PC-9 (cell line): ENCODE results near the gene PLA2R1. TPM values are rescaled to one million over a fixed set of nuclear protein-coding genes. Genes with fewer than 3 reads are reported as not detected.
A peak's percentile ranks its signal among the peaks of the same experiment; 100 is the strongest.

Experiments
- BruUV-seq: library from RNA; stranded (reverse); fragments of 400-500 nt; replicated peaks from 2 replicates; lab custom pipeline; 2021; lab: Mats Ljungman, UMichigan
- CTCF ChIA-PET: fragments of 300-600 bp; sonication (Branson Sonifier 250); formaldehyde crosslinking; loops from one replicate; lab custom pipeline; 2022; ENCODE audit warnings: antibody characterized with exemption; lab: Charles Lee
- POLR2A ChIA-PET: fragments of 300-600 bp; sonication (Branson Sonifier 250); formaldehyde crosslinking; loops from one replicate; lab custom pipeline; 2022; ENCODE audit warnings: antibody characterized with exemption; ENCODE audit not compliant: unreplicated experiment; lab: Charles Lee
- DNase-seq, 2 experiments: peaks; one replicate each; pipeline versions ENCODE4 v3.0.0 to v3.0.0-alpha.2; 2015 to 2022; ENCODE audit warnings: mixed read lengths in 1 of 2
- H2AFZ ChIP-seq: fragments of 200-600 bp; sonication (generic); 2 replicates; pipeline ENCODE4 v1.8.1; 2017; ENCODE audit warnings: antibody characterized with exemption
- H3F3A ChIP-seq: fragments of 200-600 bp; sonication (generic); 2 replicates; pipeline ENCODE4 v1.8.1; 2017; ENCODE audit warnings: antibody characterized with exemption, mild to moderate bottlenecking, low read depth; ENCODE audit not compliant: insufficient read depth
- H3K27ac ChIP-seq: fragments of 200-600 bp; sonication (generic); 2 replicates; pipeline ENCODE4 v1.6.1; 2016; ENCODE audit warnings: mixed run types
- H3K27me3 ChIP-seq: fragments of 200-600 bp; sonication (generic); 2 replicates; pipeline ENCODE4 v1.6.1; 2016; ENCODE audit warnings: low read depth, mixed run types; ENCODE audit not compliant: insufficient read depth
- H3K36me3 ChIP-seq: fragments of 200-600 bp; sonication (generic); 2 replicates; pipeline ENCODE4 v1.6.1; 2016; ENCODE audit warnings: low read depth, mixed run types
- H3K4me1 ChIP-seq: fragments of 200-600 bp; sonication (generic); replicated peaks from 2 replicates; pipeline ENCODE4 v1.6.1; 2016; ENCODE audit warnings: mixed run types; ENCODE audit not compliant: insufficient read depth
- H3K4me2 ChIP-seq: fragments of 200-600 bp; sonication (generic); 2 replicates; pipeline ENCODE4 v1.6.1; 2017; ENCODE audit warnings: mixed run types
- H3K4me3 ChIP-seq: fragments of 200-600 bp; sonication (generic); 2 replicates; pipeline ENCODE4 v1.6.1; 2016; ENCODE audit warnings: mixed run types
- H3K79me2 ChIP-seq: fragments of 200-600 bp; sonication (generic); 2 replicates; pipeline ENCODE4 v1.6.1; 2017; ENCODE audit warnings: low read depth, mixed run types
- H3K9me2 ChIP-seq: fragments of 200-600 bp; sonication (generic); 2 replicates; pipeline ENCODE4 v1.8.1; 2017; ENCODE audit warnings: mild to moderate bottlenecking; ENCODE audit not compliant: insufficient read depth
- H3K9me3 ChIP-seq: fragments of 200-600 bp; sonication (generic); 2 replicates; pipeline ENCODE4 v1.8.1; 2016; ENCODE audit warnings: low read depth; ENCODE audit not compliant: insufficient read depth
- H4K20me1 ChIP-seq: fragments of 200-600 bp; sonication (generic); 2 replicates; pipeline ENCODE4 v1.8.1; 2017; ENCODE audit not compliant: insufficient read depth
- CTCF ChIP-seq: fragments of 200-600 bp; sonication (generic); conservative IDR thresholded peaks from 2 replicates; pipeline ENCODE4 v1.6.1; 2017; ENCODE audit warnings: mixed run types, antibody characterized with exemption, mild to moderate bottlenecking, moderate library complexity
- EZH2 ChIP-seq: fragments of 200-600 bp; sonication (generic); IDR thresholded peaks from 2 replicates; pipeline ENCODE4 v1.8.0; 2017; ENCODE audit warnings: antibody characterized with exemption, low read depth
- intact Hi-C: fragments of 100-400 bp; cut with micrococcal nuclease; formaldehyde crosslinking; loops from one replicate; pipeline ENCODE4 v1.10.0; 2022; ENCODE audit not compliant: unreplicated experiment
- total RNA-seq: library from RNA; stranded (reverse); gene quantifications from 2 replicates; pipeline ENCODE4 v1.2.3, GENCODE V29; 2021

PLA2R1 gene
- total RNA-seq, 1 experiment from 2014 or later: 0.33 TPM

- Histone ChIP-seq H3K36me3 (no peaks in the 10 kb centered on the region), H3K79me2 (no peaks in the 10 kb centered on the region), H3K27me3 (no peaks in the 10 kb centered on the region), H3K4me3 (no peak overlapping the region), H2AFZ (no peak overlapping the region), H3K27ac (no peak overlapping the region), H3K9me2 (no peaks in the 10 kb centered on the region), H3F3A (no peaks in the 10 kb centered on the region), H3K4me2 (no peak overlapping the region), H3K9me3 (no peaks in the 10 kb centered on the region), H3K4me1 (no peaks in the 10 kb centered on the region), H4K20me1 (no peaks in the 10 kb centered on the region)
- intact Hi-C loops: no loop called here
- ChIA-PET CTCF (no interaction called here), POLR2A (no interaction called here)
- no peak for DNase-seq
- TF ChIP-seq CTCF: no peak
- no peak for TF ChIP-seq EZH2
- no TSS peak for BruUV-seq
Observed at GRCh38 chr2:159922563-159922962, 139.9 kb downstream of the PLA2R1 start.

GRCh38 chr2:159921752-159922404, 140.5 kb downstream of the PLA2R1 start:
- H3K4me3 ChIP-seq: no peak overlapping the region
- ChIA-PET CTCF (no interaction called here), POLR2A (no interaction called here)
- intact Hi-C loops: no loop called here
- no peak overlapping the region for H3K4me2 ChIP-seq
- no peaks in the 10 kb centered on the region for H3K9me2 ChIP-seq
- H2AFZ ChIP-seq: no peak overlapping the region
- no TSS peak for BruUV-seq
- H3K4me1 ChIP-seq: no peaks in the 10 kb centered on the region
- H4K20me1 ChIP-seq: no peaks in the 10 kb centered on the region
- H3F3A ChIP-seq: no peaks in the 10 kb centered on the region
- H3K27me3 ChIP-seq: no peaks in the 10 kb centered on the region
- no peaks in the 10 kb centered on the region for H3K79me2 ChIP-seq
- TF ChIP-seq CTCF (peak; percentile 49), EZH2 (no peak)
- DNase-seq: no peak
- no peak overlapping the region for H3K27ac ChIP-seq
- no peaks in the 10 kb centered on the region for H3K9me3 ChIP-seq
- H3K36me3 ChIP-seq: no peaks in the 10 kb centered on the region

GRCh38 chr2:159916511-159916910, 145.9 kb downstream of the PLA2R1 start:
- H3K4me1 ChIP-seq: no peaks in the 10 kb centered on the region
- DNase-seq: no peak
- ChIA-PET POLR2A (interaction anchor here (1.0 kb wide), 1 partner anchor 487 kb away, joined by 5 read pairs; no protein-coding TSS in a partner anchor), CTCF (no interaction called here)
- no peaks in the 10 kb centered on the region for H4K20me1 ChIP-seq
- no peak overlapping the region for H3K4me3 ChIP-seq
- no TSS peak for BruUV-seq
- H3K4me2 ChIP-seq: no peak overlapping the region
- H3K9me2 ChIP-seq: no peaks in the 10 kb centered on the region
- no peak overlapping the region for H3K27ac ChIP-seq
- H3K36me3 ChIP-seq: no peaks in the 10 kb centered on the region
- no peaks in the 10 kb centered on the region for H3K79me2 ChIP-seq
- no peaks in the 10 kb centered on the region for H3K27me3 ChIP-seq
- no peaks in the 10 kb centered on the region for H3K9me3 ChIP-seq
- no peaks in the 10 kb centered on the region for H3F3A ChIP-seq
- intact Hi-C loops: no loop called here
- TF ChIP-seq CTCF: no peak
- no peak for TF ChIP-seq EZH2
- H2AFZ ChIP-seq: no peak overlapping the region
